Measurements from ENCODE around the gene PLK1.

DNA sequence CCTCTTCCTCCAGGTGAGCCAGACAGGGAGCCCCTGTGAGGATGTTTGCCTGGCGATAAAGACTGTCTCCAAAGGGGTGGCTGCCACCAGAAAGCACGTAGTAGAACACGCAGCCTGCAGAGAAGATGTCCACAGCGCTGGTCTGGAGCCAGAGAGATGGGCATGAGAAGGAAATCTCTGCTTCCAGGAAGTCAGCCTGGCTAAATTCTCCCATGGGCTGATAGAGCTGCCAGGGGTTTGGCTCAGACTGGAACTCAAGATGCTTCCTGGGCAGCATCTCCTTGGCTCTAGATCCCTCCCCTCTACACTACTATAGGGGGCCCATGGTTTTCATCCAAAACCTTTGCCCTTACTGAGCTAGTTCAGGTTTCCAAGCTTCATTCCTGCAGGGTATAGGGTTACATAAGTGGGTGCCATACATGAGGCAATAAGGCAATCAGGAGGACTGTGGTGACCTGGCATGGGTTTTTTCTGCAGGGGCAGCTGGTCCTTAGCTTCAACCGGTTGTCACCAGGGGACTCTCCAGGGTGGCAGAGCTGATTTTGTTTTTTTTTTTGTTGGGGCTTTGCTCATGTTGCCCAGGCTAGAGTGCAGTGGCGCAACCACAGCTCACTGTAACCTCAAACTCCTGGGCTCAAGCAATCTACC lies 13.6 kb downstream of the PLK1 start:
- TF ChIP-seq POLR2A (IDR thresholded peaks at IDR 0.05): no peak
- TF ChIP-seq, protein P1, sequence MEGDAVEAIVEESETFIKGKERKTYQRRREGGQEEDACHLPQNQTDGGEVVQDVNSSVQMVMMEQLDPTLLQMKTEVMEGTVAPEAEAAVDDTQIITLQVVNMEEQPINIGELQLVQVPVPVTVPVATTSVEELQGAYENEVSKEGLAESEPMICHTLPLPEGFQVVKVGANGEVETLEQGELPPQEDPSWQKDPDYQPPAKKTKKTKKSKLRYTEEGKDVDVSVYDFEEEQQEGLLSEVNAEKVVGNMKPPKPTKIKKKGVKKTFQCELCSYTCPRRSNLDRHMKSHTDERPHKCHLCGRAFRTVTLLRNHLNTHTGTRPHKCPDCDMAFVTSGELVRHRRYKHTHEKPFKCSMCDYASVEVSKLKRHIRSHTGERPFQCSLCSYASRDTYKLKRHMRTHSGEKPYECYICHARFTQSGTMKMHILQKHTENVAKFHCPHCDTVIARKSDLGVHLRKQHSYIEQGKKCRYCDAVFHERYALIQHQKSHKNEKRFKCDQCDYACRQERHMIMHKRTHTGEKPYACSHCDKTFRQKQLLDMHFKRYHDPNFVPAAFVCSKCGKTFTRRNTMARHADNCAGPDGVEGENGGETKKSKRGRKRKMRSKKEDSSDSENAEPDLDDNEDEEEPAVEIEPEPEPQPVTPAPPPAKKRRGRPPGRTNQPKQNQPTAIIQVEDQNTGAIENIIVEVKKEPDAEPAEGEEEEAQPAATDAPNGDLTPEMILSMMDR (IDR thresholded peaks at IDR 0.05): no peak

Measured in lower leg skin (tissue), 3 donors.